HG03520 (cell line): Measurements from ENCODE around the gene CD300LG.
"Not testable (repeated sequence)": the region's sequence is repeated elsewhere in the genome, so short reads cannot be mapped to it uniquely, and the experiment has no call there.

Source experiments
- ATAC-seq: cut with Tn5 transposase; IDR thresholded peaks from one replicate; pipeline ENCODE4 v1.9.1; 2021; ENCODE audit warnings: mild to moderate bottlenecking, moderate library complexity; ENCODE audit not compliant: unreplicated experiment

CD300LG gene

DNA sequence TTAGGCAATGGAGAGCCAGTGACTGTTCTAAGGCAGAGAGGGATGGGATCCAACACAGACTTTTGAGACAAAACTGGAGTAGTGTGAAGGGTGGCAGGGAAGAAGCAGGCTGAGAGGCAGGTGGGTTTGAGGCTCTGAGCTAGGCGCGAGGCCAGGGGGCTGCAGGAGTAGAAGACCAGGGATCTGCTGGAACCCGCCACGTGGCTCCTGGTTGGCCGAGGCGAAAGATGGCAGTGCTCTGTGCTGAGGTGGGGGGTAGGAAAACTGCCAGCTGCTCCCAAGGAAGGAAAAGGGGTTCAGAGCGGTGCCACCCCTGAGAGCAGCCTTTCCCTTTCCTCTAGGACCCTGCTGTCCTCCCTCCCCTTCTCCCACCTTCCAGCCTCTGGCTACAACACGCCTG lies 5.6 kb downstream of the CD300LG start:
- ATAC-seq = no peak

DNA sequence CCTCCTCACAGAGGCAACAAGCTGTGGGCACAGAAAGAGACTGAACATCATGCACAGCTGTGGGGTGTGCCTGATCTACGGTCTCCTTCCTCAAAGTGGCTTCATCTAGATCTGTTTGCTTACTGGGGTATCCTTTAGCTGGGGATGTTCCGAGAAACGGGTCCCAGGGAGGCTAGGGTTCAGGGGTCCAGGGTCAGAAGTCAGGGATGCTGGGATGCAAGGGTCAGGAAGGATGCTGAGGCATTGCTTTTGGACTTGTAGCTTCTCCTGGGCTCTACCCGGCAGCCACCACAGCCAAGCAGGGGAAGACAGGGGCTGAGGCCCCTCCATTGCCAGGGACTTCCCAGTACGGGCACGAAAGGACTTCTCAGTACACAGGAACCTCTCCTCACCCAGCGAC lies 6.6 kb downstream of the CD300LG start:
- ATAC-seq = no peak

DNA sequence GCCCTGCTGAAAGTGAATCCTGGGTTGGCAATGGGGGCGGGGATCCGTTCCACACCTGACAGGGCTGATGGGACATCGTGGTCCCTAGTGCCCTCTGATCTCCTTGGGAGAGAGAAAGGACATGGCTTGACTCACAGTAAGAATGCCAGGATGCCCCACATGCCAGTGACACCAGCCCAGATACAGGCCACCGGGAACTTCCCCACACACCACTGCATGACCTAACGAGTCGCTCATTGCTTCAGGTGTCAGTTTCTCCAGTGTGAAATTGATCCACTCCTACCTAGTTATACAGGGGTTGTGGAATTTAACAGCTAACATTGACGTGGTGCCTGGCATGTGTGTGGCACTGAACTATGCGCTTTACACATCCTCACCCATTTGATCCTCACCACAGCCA lies 7.5 kb downstream of the CD300LG start:
- ATAC-seq = no peak

DNA sequence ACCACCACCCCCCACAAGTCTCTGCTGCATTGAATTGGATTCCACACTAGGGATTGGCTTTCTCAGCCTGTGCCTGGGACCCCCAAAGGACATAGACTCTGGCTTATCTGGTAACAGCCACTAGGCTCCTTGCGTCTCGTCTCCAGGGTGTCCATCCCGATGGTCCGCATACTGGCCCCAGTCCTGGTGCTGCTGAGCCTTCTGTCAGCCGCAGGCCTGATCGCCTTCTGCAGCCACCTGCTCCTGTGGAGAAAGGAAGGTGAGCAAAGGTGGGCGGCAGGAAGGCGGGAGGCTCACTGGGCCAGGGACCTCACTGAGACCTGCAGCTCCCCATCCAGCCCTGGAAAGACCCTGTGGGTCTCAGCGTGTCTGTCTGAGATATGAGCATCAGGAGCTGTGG lies 8.1 kb downstream of the CD300LG start:
- no peak for ATAC-seq

DNA sequence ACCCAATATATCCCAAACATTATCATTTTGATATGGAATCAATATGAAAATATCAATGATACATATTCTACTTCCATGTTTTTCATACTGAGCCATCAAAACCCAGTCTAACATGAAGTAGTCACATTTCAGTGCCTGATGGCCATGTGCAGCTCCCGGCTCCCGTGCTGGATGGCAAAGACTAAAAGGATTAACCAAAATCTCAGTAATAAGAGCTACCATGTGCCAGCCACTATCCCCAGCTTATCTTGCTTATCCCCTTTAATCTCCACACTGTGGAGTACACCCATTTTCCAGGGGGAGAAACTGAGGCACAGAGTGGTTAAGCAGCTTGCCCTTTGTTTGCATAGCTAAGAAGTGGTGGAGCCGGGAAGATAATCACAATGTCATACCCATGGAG lies 9.2 kb downstream of the CD300LG start:
- ATAC-seq = no peak

DNA sequence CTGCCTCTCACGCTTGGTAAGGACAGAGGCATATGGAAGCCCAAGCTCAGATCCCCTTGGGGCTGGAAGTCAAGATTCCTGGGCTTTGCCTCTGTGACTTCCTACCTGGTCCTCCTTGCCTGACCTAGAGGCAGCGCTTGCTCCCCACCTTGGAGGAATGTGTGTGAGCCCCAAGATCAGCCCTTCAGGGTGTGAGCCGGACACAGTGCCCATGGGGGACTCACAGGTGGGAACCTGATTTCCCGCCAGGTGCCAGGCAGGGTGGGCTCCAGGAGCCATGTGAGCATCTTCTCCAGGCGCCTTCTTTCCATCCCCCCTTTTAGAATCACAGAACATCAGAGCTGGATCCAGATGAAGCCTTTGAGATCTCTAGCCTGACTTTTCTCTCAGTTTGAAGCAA lies 10.2 kb downstream of the CD300LG start:
- ATAC-seq = no peak

DNA sequence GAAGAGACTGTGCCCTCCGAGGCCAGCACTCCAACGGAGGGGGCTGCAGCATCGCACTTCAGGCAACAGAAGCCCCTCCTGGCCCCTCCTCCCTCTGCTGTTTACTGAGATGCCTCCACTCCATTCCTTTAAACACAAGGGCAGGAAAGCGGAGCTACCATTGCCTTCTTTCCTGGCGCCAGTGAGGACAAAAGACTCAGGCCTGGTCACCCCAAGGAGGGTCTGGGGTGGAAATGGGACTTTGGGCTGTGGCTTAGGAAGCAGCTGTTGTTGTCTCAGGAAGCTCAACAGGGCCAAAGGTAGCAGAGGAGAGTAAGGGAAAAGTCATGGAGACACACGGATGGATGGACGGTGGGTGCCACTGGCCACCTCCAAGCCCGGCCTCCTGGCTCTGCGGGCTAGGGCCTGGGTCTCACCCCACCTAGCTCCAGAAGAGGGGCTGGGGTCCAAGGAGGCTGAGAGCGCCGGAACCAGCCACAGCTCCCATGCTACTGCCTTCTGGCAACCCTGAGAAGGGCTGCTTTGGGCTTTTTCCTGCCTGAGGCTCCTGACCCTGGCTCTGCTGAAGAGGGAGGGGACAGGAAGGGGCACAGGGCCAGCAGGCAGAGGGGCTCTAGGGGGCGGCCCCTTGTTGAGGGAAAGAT lies 11.1 kb downstream of the CD300LG start:
- no peak for ATAC-seq

DNA sequence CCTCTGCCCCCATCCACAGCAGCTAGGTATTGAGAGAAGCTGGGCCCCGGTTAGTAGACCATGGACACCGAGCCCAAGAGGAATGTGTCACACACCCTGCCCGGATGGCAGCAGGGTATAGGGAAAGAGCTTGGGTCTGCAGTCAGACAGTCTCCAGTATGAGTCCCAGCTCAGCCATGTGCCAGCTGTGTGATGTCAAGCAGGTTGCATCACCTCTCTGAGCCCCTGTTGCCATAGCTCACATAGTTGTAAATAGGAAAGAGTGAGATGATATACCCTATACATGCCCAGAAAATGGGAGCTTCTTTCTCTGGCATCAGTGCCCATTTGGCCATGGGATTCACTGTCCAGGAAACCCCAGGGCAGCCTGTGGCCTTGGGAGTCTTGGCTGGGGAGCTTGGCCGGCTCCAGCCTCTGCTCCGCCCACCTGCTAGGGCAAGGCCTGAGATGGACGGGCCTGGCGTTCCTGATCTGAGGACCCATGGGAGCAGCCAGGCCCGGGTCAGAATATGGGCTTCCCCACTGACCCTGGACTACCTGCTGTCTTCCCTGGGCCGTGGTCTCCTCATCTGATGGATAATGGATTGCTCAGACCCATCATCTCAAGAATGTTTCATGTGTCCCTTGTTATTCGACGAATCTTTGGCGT lies 13.2 kb downstream of the CD300LG start:
- ATAC-seq = no peak

DNA sequence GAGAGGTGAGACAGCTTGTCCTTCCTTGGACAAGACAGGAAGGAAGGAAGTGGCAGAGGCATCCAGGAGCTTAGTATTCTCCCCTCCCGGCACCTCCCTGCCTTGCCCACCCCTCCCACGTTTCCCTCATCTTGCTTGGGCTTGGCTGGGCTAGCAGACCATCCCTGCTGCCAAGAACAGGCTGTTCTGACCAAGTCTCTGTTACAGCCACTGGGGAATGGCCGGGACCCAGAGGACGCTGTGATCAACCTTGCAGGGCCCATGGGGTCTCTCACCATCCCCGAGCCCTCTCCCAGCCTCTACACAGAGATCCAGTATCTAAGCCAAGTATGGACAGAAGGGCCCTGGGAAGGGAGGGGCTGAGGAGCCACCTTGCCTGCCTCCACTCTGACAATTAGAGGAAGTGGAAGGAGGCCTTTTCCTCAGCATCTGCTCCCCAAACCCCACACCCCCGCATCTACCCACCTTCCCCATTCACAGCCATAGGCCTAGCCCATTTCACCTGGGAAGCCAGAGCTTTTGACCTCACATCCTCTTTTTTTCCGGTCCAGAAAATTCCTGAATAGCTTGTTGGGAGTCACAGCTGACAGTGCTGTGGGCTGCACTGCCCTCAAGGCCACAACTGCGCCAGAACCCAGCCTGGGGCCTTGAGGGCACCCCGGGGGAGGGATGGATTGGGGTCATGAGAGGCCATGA lies 14.1 kb downstream of the CD300LG start:
- no peak for ATAC-seq

DNA sequence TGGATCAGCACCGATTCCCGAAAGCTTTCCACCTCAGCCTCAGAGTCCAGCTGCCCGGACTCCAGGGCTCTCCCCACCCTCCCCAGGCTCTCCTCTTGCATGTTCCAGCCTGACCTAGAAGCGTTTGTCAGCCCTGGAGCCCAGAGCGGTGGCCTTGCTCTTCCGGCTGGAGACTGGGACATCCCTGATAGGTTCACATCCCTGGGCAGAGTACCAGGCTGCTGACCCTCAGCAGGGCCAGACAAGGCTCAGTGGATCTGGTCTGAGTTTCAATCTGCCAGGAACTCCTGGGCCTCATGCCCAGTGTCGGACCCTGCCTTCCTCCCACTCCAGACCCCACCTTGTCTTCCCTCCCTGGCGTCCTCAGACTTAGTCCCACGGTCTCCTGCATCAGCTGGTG lies 15.0 kb downstream of the CD300LG start:
- ATAC-seq = no peak

DNA sequence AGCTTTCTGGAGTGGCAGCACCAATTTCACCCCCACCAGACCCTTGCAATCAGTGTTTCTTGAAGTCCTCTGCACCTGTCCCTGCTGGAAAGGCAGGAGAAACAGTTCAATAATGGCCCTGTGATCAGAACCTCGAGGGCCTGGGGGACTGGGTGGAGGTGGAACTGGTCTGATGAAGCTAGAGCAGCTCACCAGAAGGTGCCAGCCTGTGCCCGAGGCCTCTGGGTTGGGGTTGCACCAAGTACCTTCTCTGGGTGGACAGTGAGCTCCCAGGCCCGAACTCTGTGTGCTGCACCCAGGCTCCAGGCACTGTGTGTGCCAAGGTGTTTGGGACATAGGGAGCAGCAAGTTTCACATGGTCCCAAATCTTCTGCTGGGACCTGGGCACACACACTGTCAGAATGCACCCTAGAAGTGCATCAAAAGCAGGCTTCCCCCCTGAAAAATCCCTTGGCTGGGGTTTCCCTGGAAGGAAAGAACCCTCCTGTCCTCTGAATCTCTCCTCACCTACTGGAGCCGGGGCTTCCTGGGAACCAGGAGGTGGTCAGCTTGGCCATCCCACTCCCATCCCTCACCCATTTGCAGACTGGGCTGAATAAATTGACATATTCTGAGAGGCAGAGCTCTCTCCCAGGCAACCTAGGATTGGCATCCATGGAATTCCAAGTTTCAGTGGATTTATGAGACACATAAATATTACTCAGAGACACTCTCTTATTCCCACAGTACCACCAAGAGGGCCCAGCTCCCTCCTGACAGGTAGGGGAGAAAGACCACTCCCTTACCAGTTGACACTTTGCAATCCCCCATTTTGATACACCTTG lies 17.4 kb downstream of the CD300LG start:
- ATAC-seq = no peak

DNA sequence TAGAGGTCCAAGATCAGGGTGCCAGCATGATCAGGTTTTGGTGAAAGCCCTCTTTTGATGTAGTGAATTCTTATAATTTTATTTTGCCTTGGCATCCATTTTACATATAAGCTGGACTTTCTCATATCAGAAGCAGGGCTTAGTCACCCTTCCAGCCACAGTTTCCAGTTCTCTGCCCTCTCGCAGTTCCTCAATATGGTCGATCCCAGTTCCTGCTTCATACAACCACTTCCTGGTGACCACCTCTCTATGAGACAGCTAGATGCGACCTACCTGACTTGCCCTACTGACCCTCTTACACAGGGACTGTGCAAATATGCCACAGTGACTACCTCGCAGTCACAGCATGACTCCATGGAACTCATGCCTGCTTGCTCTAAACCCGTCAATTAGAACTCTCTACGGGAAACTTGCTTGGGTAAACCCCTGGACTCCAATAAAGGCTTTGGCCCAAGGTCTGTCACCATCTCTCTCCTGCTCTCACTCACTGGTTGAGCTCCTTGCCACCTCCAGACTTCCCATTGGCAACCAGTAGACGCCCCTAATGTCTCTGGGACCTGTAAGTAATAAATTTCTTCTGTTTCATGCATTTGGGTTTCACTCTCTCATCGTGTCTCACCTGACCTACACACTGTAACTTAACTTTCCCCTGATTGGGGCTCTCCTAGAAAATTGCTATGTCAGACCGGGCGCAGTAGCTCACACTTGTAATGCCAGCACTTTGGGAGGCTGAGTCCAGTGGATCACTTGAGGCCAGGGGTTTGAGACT lies 21.4 kb downstream of the CD300LG start:
- no peak for ATAC-seq

DNA sequence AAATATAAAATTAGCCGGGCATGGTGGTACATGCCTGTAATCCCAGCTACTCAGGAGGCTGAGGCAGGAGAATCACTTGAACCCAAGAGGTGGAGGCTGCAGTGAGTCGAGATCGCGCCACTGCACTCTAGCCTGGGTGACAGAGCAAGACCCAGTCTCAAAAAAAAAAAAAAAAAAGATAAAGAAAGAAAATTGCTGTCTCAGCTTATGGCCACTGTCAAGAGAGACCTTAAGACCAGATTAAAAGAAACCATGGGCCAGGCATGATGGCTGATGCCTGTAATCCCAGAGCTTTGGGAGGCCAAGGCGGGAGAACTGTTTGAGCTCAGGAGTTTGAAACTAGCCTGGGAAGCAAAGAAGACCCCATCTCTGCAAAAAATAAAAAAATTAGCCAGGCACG lies 22.1 kb downstream of the CD300LG start:
- not testable (repeated sequence) for ATAC-seq

DNA sequence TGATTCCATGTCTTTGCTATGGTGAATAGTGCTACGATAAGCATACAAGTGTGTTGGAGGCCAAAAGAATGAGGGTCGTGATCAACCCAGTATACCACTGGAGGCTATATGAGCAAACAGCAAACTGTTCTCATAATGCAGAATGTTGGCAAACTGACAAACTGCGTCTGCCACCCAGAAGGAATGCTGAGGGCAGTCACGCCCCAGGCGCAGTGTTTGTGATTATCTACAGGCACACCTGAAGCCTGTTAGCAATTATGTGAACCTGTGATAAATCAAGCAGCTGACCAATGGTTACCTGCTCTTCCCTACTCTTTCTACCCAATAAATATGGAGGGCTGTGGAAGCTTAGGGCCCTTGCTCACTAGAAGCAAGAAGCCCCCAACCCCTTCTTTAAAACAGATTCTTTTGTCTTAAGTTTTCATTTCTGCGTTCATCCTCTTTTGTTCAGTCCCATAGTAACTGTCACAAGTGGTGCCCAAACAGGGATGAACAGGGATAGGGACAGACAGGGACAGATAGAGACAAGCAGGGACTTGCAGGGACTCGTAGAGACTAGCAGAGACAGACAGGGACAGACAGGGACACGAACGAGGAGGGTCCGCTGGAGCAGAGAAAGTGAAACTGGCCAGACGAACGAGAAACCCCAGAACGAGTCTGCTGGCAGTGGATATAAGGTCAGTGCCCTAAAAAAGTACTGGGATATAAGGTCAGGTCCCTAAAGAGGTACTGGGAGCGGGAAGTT lies 25.1 kb downstream of the CD300LG start:
- no peak for ATAC-seq

DNA sequence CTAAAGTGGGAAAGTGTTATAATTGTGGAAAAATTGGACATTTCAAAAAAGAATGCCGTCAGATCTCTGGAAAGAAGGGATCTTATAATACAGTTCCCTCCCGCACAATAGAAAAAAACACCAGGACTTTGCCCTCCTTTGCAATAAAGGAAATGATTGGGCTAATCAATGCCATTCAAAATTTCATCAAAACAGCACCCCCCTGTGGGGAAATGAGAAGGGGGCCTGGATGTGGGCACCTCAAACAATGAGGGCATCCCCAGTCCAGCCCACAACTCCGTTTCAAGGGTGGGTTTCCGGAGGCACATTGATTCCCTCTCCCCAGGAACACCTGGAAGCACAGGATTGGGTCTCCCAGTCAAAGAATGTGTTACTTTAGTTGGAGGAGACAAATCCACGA lies 26.1 kb downstream of the CD300LG start:
- no peak for ATAC-seq

DNA sequence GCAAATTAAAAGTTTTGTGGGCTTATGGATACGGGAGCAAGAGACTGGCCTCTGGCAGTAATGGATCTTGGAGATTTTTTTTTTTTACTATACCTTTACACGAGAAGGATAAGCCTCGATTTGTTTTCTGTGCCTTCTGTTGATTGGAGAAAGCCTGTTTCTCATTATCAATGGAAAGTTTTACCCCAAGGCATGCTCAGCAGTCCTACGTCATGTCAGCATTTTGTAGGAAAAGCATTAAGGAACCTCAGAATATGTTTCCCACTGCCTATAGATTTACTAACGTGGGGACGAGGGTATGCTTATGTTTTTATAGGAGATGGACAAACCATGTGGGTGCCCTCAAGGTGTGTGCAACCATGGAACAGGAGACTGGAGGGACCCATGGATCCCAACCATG lies 26.8 kb downstream of the CD300LG start:
- ATAC-seq = no peak

DNA sequence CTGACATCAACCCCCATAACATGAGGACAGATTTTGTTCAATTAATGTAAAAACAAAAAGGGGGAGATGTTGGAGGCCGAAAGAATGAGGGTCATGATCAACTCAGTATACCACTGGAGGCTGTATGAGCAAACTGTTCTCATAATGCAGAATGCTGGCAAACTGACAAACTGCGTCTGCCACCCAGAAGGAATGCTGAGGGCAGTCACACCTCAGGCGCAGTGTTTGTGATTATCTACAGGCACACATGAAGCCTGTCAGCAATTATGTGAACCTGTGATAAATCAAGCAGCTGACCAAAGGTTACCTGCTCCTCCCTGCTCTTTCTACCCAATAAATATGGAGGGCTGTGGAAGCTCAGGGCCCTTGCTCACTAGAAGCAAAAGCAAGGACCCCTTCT lies 27.3 kb downstream of the CD300LG start:
- no peak for ATAC-seq

DNA sequence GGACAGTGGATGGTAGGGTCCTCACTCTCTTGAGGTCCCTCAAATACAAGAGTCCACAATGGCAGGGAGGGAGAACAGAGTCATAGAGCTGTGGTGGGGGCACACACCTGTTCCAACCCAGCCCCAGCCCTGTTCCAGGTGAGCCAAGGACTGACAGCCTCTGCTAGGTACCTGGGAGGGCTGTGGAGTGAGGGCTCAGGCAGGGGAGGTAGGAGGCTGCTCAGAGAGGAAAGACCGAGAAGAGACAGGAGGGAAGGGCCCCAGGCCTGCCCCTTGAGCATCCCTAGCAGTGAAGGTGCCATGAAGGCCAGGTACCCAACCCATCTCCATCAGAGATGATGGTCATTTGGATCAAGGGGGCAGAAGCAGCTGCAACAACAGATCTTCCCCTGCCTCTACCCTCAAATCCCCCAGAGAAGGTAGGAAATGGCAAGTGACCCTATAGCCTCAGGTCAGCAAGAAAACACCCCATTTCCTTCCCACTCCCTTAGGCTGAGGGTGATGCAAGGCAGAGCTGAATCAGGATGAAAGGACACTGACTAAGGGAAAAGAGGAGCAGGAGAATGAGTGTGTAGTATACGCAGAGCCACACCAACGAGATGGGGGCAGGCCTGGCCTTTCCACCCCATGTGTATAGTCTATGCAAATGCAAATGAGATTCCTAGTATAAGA lies 28.6 kb downstream of the CD300LG start:
- ATAC-seq = no peak

DNA sequence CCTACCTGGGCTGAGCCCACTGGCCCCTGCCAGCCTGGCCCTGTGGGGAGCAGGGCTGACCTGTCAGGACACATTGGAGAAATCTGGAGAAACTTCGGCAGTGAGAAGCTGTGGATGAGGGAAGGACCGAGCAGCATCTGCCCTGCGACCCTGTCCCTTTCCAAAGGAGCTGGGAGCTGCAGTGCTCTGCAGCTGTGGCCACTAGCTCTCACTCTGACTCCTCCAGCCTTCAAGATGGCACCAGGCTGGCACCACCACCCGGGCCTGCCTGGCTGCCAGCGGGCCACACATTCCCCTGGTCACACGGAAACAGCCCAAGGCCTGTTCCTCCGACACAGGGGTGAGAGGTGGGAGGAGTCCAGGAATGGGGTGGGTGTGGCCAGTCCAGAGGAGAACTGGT lies 30.1 kb downstream of the CD300LG start:
- no peak for ATAC-seq
